DOHH2 (cell line): Measurements from ENCODE around the gene TAS2R19.
"Not testable (repeated sequence)": the region's sequence is repeated elsewhere in the genome, so short reads cannot be mapped to it uniquely, and the experiment has no call there.

Experiments used
- H3F3A ChIP-seq: fragments of 200-600 bp; sonication (generic), shearing (Covaris generic); 2 replicates; pipeline ENCODE4 v1.6.0; 2016; ENCODE audit warnings: antibody characterized with exemption, mild to moderate bottlenecking; ENCODE audit not compliant: control insufficient read depth, insufficient read depth
- H3K27ac ChIP-seq: fragments of 200-600 bp; sonication (generic); 2 replicates; pipeline ENCODE4 v1.5.1; 2014; ENCODE audit warnings: low read depth, mild to moderate bottlenecking, low read length, moderate library complexity
- H3K27me3 ChIP-seq: fragments of 200-600 bp; sonication (generic); 2 replicates; pipeline ENCODE4 v1.6.1; 2014; ENCODE audit warnings: mild to moderate bottlenecking, low read length, mixed read lengths; ENCODE audit not compliant: control insufficient read depth
- H3K36me3 ChIP-seq: fragments of 200-600 bp; sonication (generic); 2 replicates; pipeline ENCODE4 v1.6.1; 2014; ENCODE audit warnings: mild to moderate bottlenecking, low read length, moderate library complexity, mixed read lengths; ENCODE audit not compliant: control insufficient read depth
- H3K4me1 ChIP-seq: fragments of 200-600 bp; sonication (generic); 2 replicates; pipeline ENCODE4 v1.6.1; 2014; ENCODE audit warnings: mild to moderate bottlenecking, low read length, mixed read lengths; ENCODE audit not compliant: control insufficient read depth
- H3K4me2 ChIP-seq: fragments of 200-600 bp; sonication (generic); 2 replicates; pipeline ENCODE4 v1.6.0; 2014; ENCODE audit warnings: mild to moderate bottlenecking, low read length, moderate library complexity
- H3K4me3 ChIP-seq: fragments of 200-600 bp; sonication (generic); 2 replicates; pipeline ENCODE4 v1.5.1; 2014; ENCODE audit warnings: mild to moderate bottlenecking, low read length, mixed read lengths
- H3K79me2 ChIP-seq: fragments of 200-600 bp; sonication (generic); 2 replicates; pipeline ENCODE4 v1.6.1; 2014; ENCODE audit warnings: mild to moderate bottlenecking, low read length, mixed read lengths; ENCODE audit not compliant: control insufficient read depth
- H3K9me2 ChIP-seq: fragments of 200-600 bp; sonication (generic); replicated peaks from 2 replicates; pipeline ENCODE4 v1.6.1; 2014; ENCODE audit warnings: mild to moderate bottlenecking, low read length, mixed read lengths; ENCODE audit not compliant: control insufficient read depth
- H3K9me3 ChIP-seq: fragments of 200-600 bp; sonication (generic); 2 replicates; pipeline ENCODE4 v1.6.1; 2014; ENCODE audit warnings: antibody characterized with exemption, low read length, mixed read lengths; ENCODE audit not compliant: control insufficient read depth, insufficient read depth
- H4K20me1 ChIP-seq: fragments of 200-600 bp; sonication (generic); 2 replicates; pipeline ENCODE4 v1.6.0; 2014; ENCODE audit warnings: low read depth, mild to moderate bottlenecking, antibody characterized with exemption, low read length, moderate library complexity; ENCODE audit not compliant: control insufficient read depth, insufficient read depth
- EZH2phosphoT487 ChIP-seq: fragments of 200-600 bp; sonication (generic); IDR thresholded peaks from 2 replicates; pipeline ENCODE4 v1.6.1; 2017; ENCODE audit warnings: borderline replicate concordance, mild to moderate bottlenecking, antibody characterized with exemption, low read length, moderate library complexity, mixed read lengths
- TF ChIP-seq, protein P1 (sequence below): fragments of 200-600 bp; sonication (generic); IDR thresholded peaks from one replicate; pipeline ENCODE4 v1.5.1; 2014; ENCODE audit warnings: antibody characterized with exemption, mild to moderate bottlenecking, low read depth, low read length; ENCODE audit not compliant: poor library complexity, severe bottlenecking

Gene TAS2R19

DNA sequence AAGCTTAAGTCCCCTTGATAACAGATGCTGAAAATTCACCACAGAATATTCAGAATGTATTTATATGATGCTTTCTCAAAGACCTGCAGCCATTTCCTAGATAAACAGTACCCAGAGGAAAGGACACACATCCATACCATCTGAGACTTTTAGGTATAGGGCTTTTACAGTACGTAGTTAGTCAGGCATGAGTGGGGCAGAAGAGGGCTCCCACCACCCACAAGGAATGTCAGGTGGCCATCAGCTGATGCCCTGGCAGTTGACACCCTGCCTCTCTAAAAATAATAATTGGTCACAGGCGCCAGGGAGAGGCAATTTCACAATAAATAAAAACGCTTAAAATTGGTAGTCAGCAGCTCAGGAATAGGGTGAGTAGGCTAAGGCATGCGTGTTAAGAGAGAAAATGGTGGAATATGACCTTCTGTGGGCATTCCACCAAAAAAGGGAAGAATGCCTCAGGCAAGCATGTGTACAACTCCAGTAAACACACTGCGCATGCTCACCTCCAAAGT, 47.5 kb upstream of the TAS2R19 start:
- Histone ChIP-seq H3F3A (no peaks in the 10 kb centered on the region), H3K27me3 (no peaks in the 10 kb centered on the region), H3K4me2 (no peak overlapping the region), H3K27ac (no peak overlapping the region), H3K4me1 (no peaks in the 10 kb centered on the region), H3K79me2 (no peaks in the 10 kb centered on the region), H3K4me3 (no peak overlapping the region), H3K36me3 (no peaks in the 10 kb centered on the region), H3K9me3 (no peaks in the 10 kb centered on the region), H4K20me1 (no peaks in the 10 kb centered on the region), H3K9me2 (no peaks in the 10 kb centered on the region)
- TF ChIP-seq, protein P1, sequence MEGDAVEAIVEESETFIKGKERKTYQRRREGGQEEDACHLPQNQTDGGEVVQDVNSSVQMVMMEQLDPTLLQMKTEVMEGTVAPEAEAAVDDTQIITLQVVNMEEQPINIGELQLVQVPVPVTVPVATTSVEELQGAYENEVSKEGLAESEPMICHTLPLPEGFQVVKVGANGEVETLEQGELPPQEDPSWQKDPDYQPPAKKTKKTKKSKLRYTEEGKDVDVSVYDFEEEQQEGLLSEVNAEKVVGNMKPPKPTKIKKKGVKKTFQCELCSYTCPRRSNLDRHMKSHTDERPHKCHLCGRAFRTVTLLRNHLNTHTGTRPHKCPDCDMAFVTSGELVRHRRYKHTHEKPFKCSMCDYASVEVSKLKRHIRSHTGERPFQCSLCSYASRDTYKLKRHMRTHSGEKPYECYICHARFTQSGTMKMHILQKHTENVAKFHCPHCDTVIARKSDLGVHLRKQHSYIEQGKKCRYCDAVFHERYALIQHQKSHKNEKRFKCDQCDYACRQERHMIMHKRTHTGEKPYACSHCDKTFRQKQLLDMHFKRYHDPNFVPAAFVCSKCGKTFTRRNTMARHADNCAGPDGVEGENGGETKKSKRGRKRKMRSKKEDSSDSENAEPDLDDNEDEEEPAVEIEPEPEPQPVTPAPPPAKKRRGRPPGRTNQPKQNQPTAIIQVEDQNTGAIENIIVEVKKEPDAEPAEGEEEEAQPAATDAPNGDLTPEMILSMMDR, result no peak
- no peak for TF ChIP-seq EZH2phosphoT487

GRCh38 chr12:11067514-11067913, 45.1 kb upstream of the TAS2R19 start:
- no peaks in the 10 kb centered on the region for H3K79me2 ChIP-seq
- H3K4me2 ChIP-seq, result no peak overlapping the region
- H3K27me3 ChIP-seq, result no peaks in the 10 kb centered on the region
- H3K9me3 ChIP-seq, result no peaks in the 10 kb centered on the region
- H3K4me1 ChIP-seq, result no peaks in the 10 kb centered on the region
- H3K4me3 ChIP-seq, result no peak overlapping the region
- no peak overlapping the region for H3K27ac ChIP-seq
- no peaks in the 10 kb centered on the region for H3K36me3 ChIP-seq
- no peak for TF ChIP-seq EZH2phosphoT487
- TF ChIP-seq, protein P1, result no peak
- H4K20me1 ChIP-seq, result no peaks in the 10 kb centered on the region
- H3F3A ChIP-seq, result no peaks in the 10 kb centered on the region
- H3K9me2 ChIP-seq, result no peaks in the 10 kb centered on the region

- H3K4me2 ChIP-seq, H3K4me1 ChIP-seq, H3K79me2 ChIP-seq, H3K9me2 ChIP-seq, H3K27me3 ChIP-seq, H3K4me3 ChIP-seq, H3F3A ChIP-seq, H4K20me1 ChIP-seq, H3K27ac ChIP-seq, H3K9me3 ChIP-seq, H3K36me3 ChIP-seq: not testable (repeated sequence)
Measured at GRCh38 chr12:11062194-11062593, 39.8 kb upstream of the TAS2R19 start, which contains the start of gene TAS2R46. Gene TAS2R46 (minus strand): TSS chr12:11062294. CDS start chr12:11062294, 0 bp downstream.

DNA sequence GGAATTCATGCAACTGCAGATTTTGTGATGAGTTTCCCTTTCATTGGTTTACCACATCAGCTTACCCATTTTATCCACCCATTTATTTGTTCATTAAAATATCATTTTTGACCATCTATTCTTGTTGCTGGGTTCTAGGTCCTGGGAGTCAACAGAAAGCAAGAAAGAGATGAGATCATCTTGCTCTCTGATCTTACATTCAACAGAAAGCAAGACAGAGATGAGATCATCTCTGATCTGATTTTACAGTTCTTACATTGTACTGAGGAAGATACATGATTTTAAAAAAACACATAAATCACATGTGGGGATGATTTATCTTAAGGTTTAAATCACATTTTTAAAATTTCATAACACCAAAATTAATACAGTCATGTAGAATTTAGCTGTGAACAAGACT, 37.4 kb upstream of the TAS2R19 start:
- Histone ChIP-seq H3K79me2 (no peaks in the 10 kb centered on the region), H3F3A (no peaks in the 10 kb centered on the region), H3K9me3 (no peaks in the 10 kb centered on the region), H4K20me1 (no peaks in the 10 kb centered on the region), H3K4me1 (no peaks in the 10 kb centered on the region), H3K4me3 (no peak overlapping the region), H3K27me3 (no peaks in the 10 kb centered on the region), H3K27ac (no peak overlapping the region), H3K4me2 (no peak overlapping the region), H3K9me2 (no peaks in the 10 kb centered on the region), H3K36me3 (no peaks in the 10 kb centered on the region)
- no peak for TF ChIP-seq EZH2phosphoT487
- TF ChIP-seq, protein P1, result no peak
